Endothelial cell of umbilical vein (primary cell): ENCODE results near the gene BCL2. TPM values are rescaled to one million over a fixed set of nuclear protein-coding genes. Genes with fewer than 3 reads are reported as not detected.

ENCODE experiments used
- BruUV-seq: library from RNA; stranded (reverse); fragments of 400-500 nt; replicated peaks from 2 replicates; lab custom pipeline; 2021; lab: Mats Ljungman, UMichigan
- CTCF ChIA-PET: fragments of 300-600, 350-600 bp; sonication (Branson Sonifier 250); formaldehyde crosslinking; loops from one replicate; lab custom pipeline; 2021; ENCODE audit warnings: antibody characterized with exemption, inconsistent platforms; lab: Charles Lee
- POLR2A ChIA-PET: fragments of 300-600, 350-600 bp; sonication (Branson Sonifier 250); formaldehyde crosslinking; loops from one replicate; lab custom pipeline; 2021; ENCODE audit warnings: antibody characterized with exemption, inconsistent platforms; lab: Charles Lee
- DNase-seq: peaks from one replicate; pipeline ENCODE4 v3.0.0-alpha.2; 2011; ENCODE audit warnings: low read depth, low spot score
- FAIRE-seq: peaks from 2 replicates; lab custom pipeline; 2011; peaks lifted over from hg19 to GRCh38; lab: Jason Lieb, UNC
- H2AFZ ChIP-seq: 2 replicates; pipeline ENCODE4 v1.6.0; 2012; ENCODE audit warnings: low read depth, low read length, control low read depth, inconsistent platforms
- H3K27ac ChIP-seq: 2 replicates; pipeline ENCODE4 v1.5.1; 2011; ENCODE audit warnings: low read depth, mild to moderate bottlenecking, control low read depth, low read length, moderate library complexity; ENCODE audit not compliant: insufficient read depth
- H3K27me3 ChIP-seq, 2 experiments: 2 replicates each; pipeline versions ENCODE4 v1.6.0 to v1.6.1; 2011; ENCODE audit warnings: low read length in 2 of 2, mixed read lengths in 1 of 2; ENCODE audit not compliant: control insufficient read depth in 2 of 2, insufficient read depth in 2 of 2
- H3K36me3 ChIP-seq, 2 experiments: 2 replicates in 1 of 2; 3 replicates in 1 of 2; pipeline ENCODE4 v1.5.1; 2011; ENCODE audit warnings: low read length in 2 of 2, mild to moderate bottlenecking in 1 of 2, moderate library complexity in 1 of 2; ENCODE audit not compliant: control insufficient read depth in 2 of 2, insufficient read depth in 2 of 2; ENCODE audit errors: extremely low read depth in 1 of 2
- H3K4me1 ChIP-seq: 3 replicates; pipeline ENCODE4 v1.5.1; 2011; ENCODE audit warnings: mild to moderate bottlenecking, low read length; ENCODE audit not compliant: control insufficient read depth, insufficient read depth; ENCODE audit errors: extremely low read depth
- H3K4me2 ChIP-seq: 2 replicates; pipeline ENCODE4 v1.6.1; 2011; ENCODE audit warnings: low read length, control low read depth, mixed read lengths; ENCODE audit not compliant: insufficient read depth
- H3K4me3 ChIP-seq, 3 experiments: fragments of 200-600 bp in 1 of 3; sonication (generic), shearing (Covaris generic) in 1 of 3; replicated peaks in 1 of 3; 2 replicates each; pipeline ENCODE4 v1.5.1; 2011 to 2016; ENCODE audit warnings: control low read depth in 3 of 3, low read length in 3 of 3, mild to moderate bottlenecking in 2 of 3, inconsistent platforms in 1 of 3, low read depth in 1 of 3, moderate library complexity in 1 of 3; ENCODE audit not compliant: insufficient read depth in 1 of 3
- H3K79me2 ChIP-seq: 2 replicates; pipeline ENCODE4 v1.6.0; 2012; ENCODE audit warnings: low read length, inconsistent platforms; ENCODE audit not compliant: control insufficient read depth, insufficient read depth
- H3K9ac ChIP-seq: replicated peaks from 2 replicates; pipeline ENCODE3; 2011; ENCODE audit warnings: low read length, control low read depth; ENCODE audit not compliant: insufficient read depth; ENCODE audit errors: extremely low read depth
- H3K9me1 ChIP-seq: replicated peaks from 3 replicates; pipeline ENCODE4 v1.6.0; 2011; ENCODE audit warnings: mild to moderate bottlenecking, low read length; ENCODE audit not compliant: control insufficient read depth, insufficient read depth; ENCODE audit errors: extremely low read depth
- H3K9me3 ChIP-seq: replicated peaks from 2 replicates; pipeline ENCODE4 v1.5.1; 2012; ENCODE audit warnings: low read length, inconsistent platforms; ENCODE audit not compliant: control insufficient read depth, insufficient read depth
- H4K20me1 ChIP-seq: replicated peaks from 2 replicates; pipeline ENCODE3; 2011; ENCODE audit warnings: mild to moderate bottlenecking, low read length; ENCODE audit not compliant: control insufficient read depth, insufficient read depth; ENCODE audit errors: extremely low read depth
- EZH2 ChIP-seq: IDR thresholded peaks from 2 replicates; pipeline ENCODE4 v1.6.1; 2012; ENCODE audit warnings: borderline replicate concordance, low read depth, mild to moderate bottlenecking, moderate library complexity, low read length, inconsistent platforms; ENCODE audit not compliant: severe bottlenecking
- FOS ChIP-seq: IDR thresholded peaks from 2 replicates; pipeline ENCODE4 v1.6.1; 2011; ENCODE audit warnings: mild to moderate bottlenecking, low read length, moderate library complexity, borderline replicate concordance; ENCODE audit not compliant: insufficient read depth
- GATA2 ChIP-seq: IDR thresholded peaks from 2 replicates; pipeline ENCODE4 v1.7.0; 2011; ENCODE audit warnings: low read depth, mild to moderate bottlenecking, moderate library complexity, mixed read lengths, low read length; ENCODE audit not compliant: insufficient read length, insufficient read depth
- JUN ChIP-seq: IDR thresholded peaks from 2 replicates; pipeline ENCODE4 v1.6.1; 2011; ENCODE audit warnings: borderline replicate concordance, low read depth; ENCODE audit not compliant: insufficient read length, insufficient read depth
- MYC ChIP-seq: IDR thresholded peaks from one replicate; pipeline ENCODE4 v1.6.1; 2011; ENCODE audit warnings: mild to moderate bottlenecking, low read depth, low read length
- POLR2A ChIP-seq: IDR thresholded peaks from 2 replicates; pipeline ENCODE4 v1.6.1; 2012; ENCODE audit warnings: low read depth, mild to moderate bottlenecking, control low read depth, low read length
- POLR2AphosphoS5 ChIP-seq: IDR thresholded peaks from 2 replicates; pipeline ENCODE4 v1.6.1; 2012; ENCODE audit warnings: low read depth, mild to moderate bottlenecking, control low read depth, low read length, moderate library complexity; ENCODE audit not compliant: insufficient read depth
- dilution Hi-C: fragments of 300-500 bp; cut with MboI; formaldehyde crosslinking; loops from one replicate; pipeline ENCODE4 v1.15.0; 2019; ENCODE audit warnings: low sequenced_read_pairs; ENCODE audit not compliant: extremely low pct_ligation_motif_present
- intact Hi-C: fragments of 100-400 bp; cut with micrococcal nuclease; formaldehyde crosslinking; loops from one replicate; pipeline ENCODE4 v1.10.0; 2022
- polyA plus RNA-seq, 4 experiments: library from polyadenylated mRNA; depleted of rRNA in 3 of 4; stranded (reverse) in 3 of 4; unstranded in 1 of 4; fragments of >200 nt; gene quantifications; 2 replicates each; pipeline versions ENCODE4 v1.2.1 to v1.2.3, GENCODE V29; 2011 to 2012; ENCODE audit warnings: missing spikeins in 1 of 4
- total RNA-seq: library from RNA; stranded (reverse); gene quantifications from 2 replicates; pipeline ENCODE4 v1.2.3, GENCODE V29; 2021
- TF ChIP-seq, protein P1 (sequence below), 2 donors: IDR thresholded peaks; 1 replicate in 1 of 2; 2 replicates in 1 of 2; pipeline ENCODE4 v1.5.1; 2011; ENCODE audit warnings: low read length in 2 of 2, mild to moderate bottlenecking in 2 of 2, moderate library complexity in 2 of 2, control low read depth in 1 of 2, inconsistent platforms in 1 of 2, low read depth in 1 of 2; ENCODE audit not compliant: insufficient read depth in 1 of 2; ENCODE audit errors: extremely low read depth in 1 of 2
- TF ChIP-seq, protein P2 (sequence below): IDR thresholded peaks from 2 replicates; pipeline ENCODE4 v1.6.1; 2011; ENCODE audit not compliant: insufficient read depth, insufficient read length

The BCL2 gene
- total and polyA plus RNA-seq, 2 donors (not counting 3 experiments of a cell fraction or from before 2014, with no cell fraction given), result 0.35 to 5.0 TPM

DNA sequence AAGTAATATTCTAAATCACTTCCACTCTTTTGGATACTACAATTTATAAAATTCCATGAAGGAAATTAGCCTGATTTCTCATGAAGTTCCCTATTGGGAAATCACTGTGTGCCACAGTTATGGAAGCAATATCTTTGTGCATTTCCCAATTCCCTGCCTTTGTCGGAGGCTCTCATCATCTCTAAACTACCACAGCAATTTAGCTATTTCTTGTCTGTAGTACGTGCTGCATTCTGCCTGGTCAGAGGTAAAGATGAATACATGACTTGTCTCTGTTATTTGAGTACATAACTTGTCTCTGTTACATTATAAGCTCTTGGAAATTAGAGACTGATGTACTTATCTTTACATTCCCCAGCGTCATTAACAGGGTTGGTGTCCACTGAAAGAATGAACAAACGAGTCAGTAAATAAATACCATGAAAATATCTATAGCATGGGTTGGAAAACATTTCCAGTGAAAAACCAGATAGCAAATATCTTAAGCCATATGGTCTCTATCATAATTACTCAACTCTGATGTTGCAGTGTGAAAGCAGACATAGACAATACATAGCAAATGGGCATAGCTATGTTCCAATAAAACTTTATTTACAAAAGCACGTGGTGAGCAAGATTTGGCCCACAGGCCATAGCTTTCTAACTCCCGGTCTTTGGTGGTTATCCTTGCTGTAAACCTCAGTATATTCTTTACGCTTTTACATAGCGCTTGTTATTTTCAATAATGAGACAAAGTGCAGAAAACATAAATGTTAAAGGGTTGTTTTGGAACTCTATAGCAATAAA is 78.8 kb downstream of the BCL2 start:
- H3K4me3 ChIP-seq, result no peak overlapping the region
- no peak overlapping the region for H2AFZ ChIP-seq
- POLR2A ChIA-PET, result no interaction called here
- peaks cover 3% of the 10 kb centered on the region for H3K4me1 ChIP-seq
- dilution Hi-C loops (no loop called here), intact Hi-C loops (no loop called here)
- no peaks in the 10 kb centered on the region for H3K9me3 ChIP-seq
- no peak overlapping the region for H3K27ac ChIP-seq
- no peak overlapping the region for H3K4me2 ChIP-seq
- BruUV-seq, result no TSS peak
- DNase-seq (no peak), FAIRE-seq (no peak)
- no peaks in the 10 kb centered on the region for H3K36me3 ChIP-seq
- TF ChIP-seq, protein P1, sequence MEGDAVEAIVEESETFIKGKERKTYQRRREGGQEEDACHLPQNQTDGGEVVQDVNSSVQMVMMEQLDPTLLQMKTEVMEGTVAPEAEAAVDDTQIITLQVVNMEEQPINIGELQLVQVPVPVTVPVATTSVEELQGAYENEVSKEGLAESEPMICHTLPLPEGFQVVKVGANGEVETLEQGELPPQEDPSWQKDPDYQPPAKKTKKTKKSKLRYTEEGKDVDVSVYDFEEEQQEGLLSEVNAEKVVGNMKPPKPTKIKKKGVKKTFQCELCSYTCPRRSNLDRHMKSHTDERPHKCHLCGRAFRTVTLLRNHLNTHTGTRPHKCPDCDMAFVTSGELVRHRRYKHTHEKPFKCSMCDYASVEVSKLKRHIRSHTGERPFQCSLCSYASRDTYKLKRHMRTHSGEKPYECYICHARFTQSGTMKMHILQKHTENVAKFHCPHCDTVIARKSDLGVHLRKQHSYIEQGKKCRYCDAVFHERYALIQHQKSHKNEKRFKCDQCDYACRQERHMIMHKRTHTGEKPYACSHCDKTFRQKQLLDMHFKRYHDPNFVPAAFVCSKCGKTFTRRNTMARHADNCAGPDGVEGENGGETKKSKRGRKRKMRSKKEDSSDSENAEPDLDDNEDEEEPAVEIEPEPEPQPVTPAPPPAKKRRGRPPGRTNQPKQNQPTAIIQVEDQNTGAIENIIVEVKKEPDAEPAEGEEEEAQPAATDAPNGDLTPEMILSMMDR (IDR thresholded peaks at IDR 0.05; ENCODE audit: extremely low read depth in 1 of 2, insufficient read depth in 1 of 2, low read depth in 1 of 2, low read length in 2 of 2), result no peak
- no peak for TF ChIP-seq EZH2
- TF ChIP-seq POLR2AphosphoS5, result no peak
- TF ChIP-seq FOS, result no peak
- no peak for TF ChIP-seq MYC
- TF ChIP-seq GATA2, result no peak
- TF ChIP-seq JUN, result no peak
- TF ChIP-seq, protein P2, sequence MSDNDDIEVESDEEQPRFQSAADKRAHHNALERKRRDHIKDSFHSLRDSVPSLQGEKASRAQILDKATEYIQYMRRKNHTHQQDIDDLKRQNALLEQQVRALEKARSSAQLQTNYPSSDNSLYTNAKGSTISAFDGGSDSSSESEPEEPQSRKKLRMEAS, result no peak
- TF ChIP-seq POLR2A, result no peak
- no peaks in the 10 kb centered on the region for H3K79me2 ChIP-seq
- H4K20me1 ChIP-seq, result no peaks in the 10 kb centered on the region
- H3K27me3 ChIP-seq, result no peaks in the 10 kb centered on the region
- CTCF ChIA-PET, result no interaction called here
- H3K9me1 ChIP-seq, result no peaks in the 10 kb centered on the region
- H3K9ac ChIP-seq, result no peak overlapping the region
